Spleen (tissue), 7 donors: ENCODE results near the gene GLG1.

ENCODE experiments used
- CTCF ChIP-seq, 11 experiments: fragments of 200-600 bp in 7 of 11; fragments of 450-650 bp in 4 of 11; sonication (generic) in 4 of 11; IDR thresholded peaks in 8 of 11; conservative IDR thresholded peaks in 3 of 11; 1 replicate in 7 of 11; 2 replicates in 4 of 11; pipeline versions ENCODE4 v1.4.0 to v1.8.0; 2016 to 2021; ENCODE audit warnings: antibody characterized with exemption in 11 of 11, inconsistent platforms in 4 of 11, mild to moderate bottlenecking in 1 of 11
- POLR2A ChIP-seq, 3 donors: fragments of 450-650 bp; IDR thresholded peaks; one replicate each; pipeline ENCODE4 v1.5.1; 2017; ENCODE audit warnings: antibody characterized with exemption in 3 of 3, mild to moderate bottlenecking in 1 of 3
- POLR2AphosphoS5 ChIP-seq, 3 donors: sonication (generic); formaldehyde crosslinking; IDR thresholded peaks; one replicate each; pipeline ENCODE4 v1.5.1; 2017; ENCODE audit warnings: antibody characterized with exemption in 3 of 3
- donor health status: DM: no; HTN: no; CAD: no; lungs with moderate emphysema.
- donor health status: DM: no; HTN: no; CAD: no.
- donor health status: DM: no; HTN: no; CAD: no.

- TF ChIP-seq POLR2AphosphoS5 (IDR thresholded peaks at IDR 0.05) (no peak), POLR2A (IDR thresholded peaks at IDR 0.05) (no peak), CTCF (IDR thresholded peaks at IDR 0.05 in 8 of 11, conservative IDR thresholded peaks at IDR 0.05 in 3 of 11) (no peak)
Measured at GRCh38 chr16:74560912-74561311, 46.0 kb downstream of the GLG1 start.
